Measurements from ENCODE around the gene DDAH1.
"Not testable (repeated sequence)": the region's sequence is repeated elsewhere in the genome, so short reads cannot be mapped to it uniquely, and the experiment has no call there.

DNA sequence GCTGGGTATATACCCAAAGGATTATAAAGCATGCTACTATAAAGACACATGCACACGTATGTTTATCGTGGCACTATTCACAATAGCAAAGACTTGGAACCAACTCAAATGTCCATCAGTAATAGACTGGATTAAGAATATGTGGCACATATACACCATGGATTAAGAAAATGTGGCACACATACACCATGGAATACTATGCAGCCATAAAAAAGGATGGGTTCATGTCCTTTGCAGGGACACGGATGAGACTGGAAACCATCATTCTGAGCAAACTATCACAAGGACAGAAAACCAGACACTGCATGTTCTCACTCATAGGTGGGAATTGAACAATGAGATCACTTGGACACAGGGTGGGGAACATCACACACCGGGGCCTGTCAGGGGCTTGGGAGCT, 49.0 kb upstream of the DDAH1 start:
- not testable (repeated sequence) for TF ChIP-seq NANOG (IDR thresholded peaks at IDR 0.05; ENCODE audit: insufficient read depth, low read depth, low read length, poor library complexity, severe bottlenecking); POLR2A (IDR thresholded peaks at IDR 0.05; ENCODE audit: control extremely low read depth in 1 of 2, low read depth in 2 of 2, low read length in 2 of 2); CEBPB (IDR thresholded peaks at IDR 0.05; ENCODE audit: low read depth, low read length); BCL11A (IDR thresholded peaks at IDR 0.05; ENCODE audit: low read depth in 2 of 2, low read length in 2 of 2); JUN (IDR thresholded peaks at IDR 0.05; ENCODE audit: low read depth, low read length); RNF2 (IDR thresholded peaks at IDR 0.05; ENCODE audit: borderline replicate concordance, low read depth, low read length, missing control alignments, poor library complexity, severe bottlenecking)
- TF ChIP-seq, protein P1, sequence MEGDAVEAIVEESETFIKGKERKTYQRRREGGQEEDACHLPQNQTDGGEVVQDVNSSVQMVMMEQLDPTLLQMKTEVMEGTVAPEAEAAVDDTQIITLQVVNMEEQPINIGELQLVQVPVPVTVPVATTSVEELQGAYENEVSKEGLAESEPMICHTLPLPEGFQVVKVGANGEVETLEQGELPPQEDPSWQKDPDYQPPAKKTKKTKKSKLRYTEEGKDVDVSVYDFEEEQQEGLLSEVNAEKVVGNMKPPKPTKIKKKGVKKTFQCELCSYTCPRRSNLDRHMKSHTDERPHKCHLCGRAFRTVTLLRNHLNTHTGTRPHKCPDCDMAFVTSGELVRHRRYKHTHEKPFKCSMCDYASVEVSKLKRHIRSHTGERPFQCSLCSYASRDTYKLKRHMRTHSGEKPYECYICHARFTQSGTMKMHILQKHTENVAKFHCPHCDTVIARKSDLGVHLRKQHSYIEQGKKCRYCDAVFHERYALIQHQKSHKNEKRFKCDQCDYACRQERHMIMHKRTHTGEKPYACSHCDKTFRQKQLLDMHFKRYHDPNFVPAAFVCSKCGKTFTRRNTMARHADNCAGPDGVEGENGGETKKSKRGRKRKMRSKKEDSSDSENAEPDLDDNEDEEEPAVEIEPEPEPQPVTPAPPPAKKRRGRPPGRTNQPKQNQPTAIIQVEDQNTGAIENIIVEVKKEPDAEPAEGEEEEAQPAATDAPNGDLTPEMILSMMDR (IDR thresholded peaks at IDR 0.05; ENCODE audit: control extremely low read depth in 1 of 3, insufficient read depth in 1 of 3, low read depth in 1 of 3, low read length in 3 of 3) = not testable (repeated sequence)
